PFSK-1 (cell line): ENCODE data around the gene POP5.

Experiments used
- POLR2AphosphoS5 ChIP-seq: IDR thresholded peaks from 2 replicates; pipeline ENCODE4 v1.6.1; 2012; ENCODE audit warnings: low read depth, mild to moderate bottlenecking, control low read depth, low read length, moderate library complexity
- REST ChIP-seq, 2 experiments: IDR thresholded peaks; 2 replicates each; pipeline versions ENCODE4 v1.6.1 to v1.8.0; 2011 to 2012; ENCODE audit warnings: low read depth in 2 of 2, low read length in 2 of 2, control low read depth in 1 of 2, inconsistent platforms in 1 of 2, mild to moderate bottlenecking in 1 of 2, moderate library complexity in 1 of 2; ENCODE audit not compliant: insufficient read depth in 1 of 2
- SIN3A ChIP-seq: IDR thresholded peaks from 2 replicates; pipeline ENCODE4 v1.6.1; 2012; ENCODE audit warnings: mild to moderate bottlenecking, low read length, moderate library complexity, borderline replicate concordance; ENCODE audit not compliant: insufficient read depth
- TAF1 ChIP-seq: IDR thresholded peaks from 2 replicates; pipeline ENCODE4 v1.6.1; 2012; ENCODE audit warnings: low read length, control low read depth, borderline replicate concordance; ENCODE audit not compliant: insufficient read depth

DNA sequence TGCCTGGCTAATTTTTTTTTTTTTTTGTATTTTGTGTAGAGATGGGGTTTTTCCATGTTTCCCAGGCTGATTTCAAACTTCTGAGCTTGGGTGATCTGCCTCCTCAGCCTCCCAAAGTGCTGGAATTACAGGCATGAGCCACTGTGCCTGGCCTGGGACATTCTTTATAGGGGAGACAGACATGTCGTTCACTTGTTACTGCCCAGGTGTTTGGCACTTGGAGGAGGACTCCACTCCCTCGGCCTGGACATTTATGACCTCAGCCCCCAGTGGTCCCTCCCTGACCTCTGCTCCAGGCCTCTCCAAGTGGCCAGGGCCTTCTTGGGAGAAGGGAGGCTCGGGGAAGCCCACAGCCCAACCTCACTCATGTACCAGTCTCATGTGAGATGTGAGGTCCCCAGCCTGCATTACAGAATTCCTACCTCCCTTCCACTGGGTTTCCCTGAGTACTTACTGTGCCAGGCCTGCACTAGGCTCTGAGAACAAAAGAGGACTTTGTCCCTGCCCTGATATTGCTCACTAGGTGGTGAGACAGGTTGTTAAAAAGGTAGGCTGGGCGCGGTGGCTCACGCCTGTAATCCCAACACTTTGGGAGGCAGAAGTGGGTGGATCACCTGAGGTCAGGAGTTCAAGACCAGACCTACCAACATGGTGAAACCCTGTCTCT lies 9.7 kb upstream of the POP5 start:
- TF ChIP-seq TAF1 (no peak), REST (IDR thresholded peaks at IDR 0.05; ENCODE audit: insufficient read depth in 1 of 2, low read depth in 2 of 2, low read length in 2 of 2) (no peak), SIN3A (no peak), POLR2AphosphoS5 (no peak)
